HCT116 (cell line): ENCODE data around the gene ARHGAP29. TPM values are rescaled to one million over a fixed set of nuclear protein-coding genes. Genes with fewer than 3 reads are reported as not detected.

Source experiments
- ATAC-seq: fragments of 200-7000 bp; cut with Tn5 transposase; 2 replicates; pipeline ENCODE4 v1.9.1; 2020; ENCODE audit warnings: mild to moderate bottlenecking, moderate library complexity
- BruUV-seq: library from RNA; stranded (reverse); fragments of 400-500 nt; replicated peaks from 2 replicates; lab custom pipeline; 2021; lab: Mats Ljungman, UMichigan
- CTCF ChIA-PET: fragments of 300-600 bp; sonication (Branson Sonifier 250); formaldehyde crosslinking; loops from one replicate; lab custom pipeline; 2021; ENCODE audit warnings: antibody characterized with exemption; lab: Charles Lee
- POLR2A ChIA-PET: fragments of 300-600, 350-600 bp; sonication (Branson Sonifier 250); formaldehyde crosslinking; loops from one replicate; lab custom pipeline; 2021; ENCODE audit warnings: antibody characterized with exemption; lab: Charles Lee
- RAD21 ChIA-PET, 2 experiments: fragments of 300-600 bp; sonication (Branson Sonifier 250); formaldehyde crosslinking; loops; one replicate each; lab custom pipeline; 2023; ENCODE audit warnings: low total read pairs in 2 of 2; ENCODE audit not compliant: uncharacterized antibody in 2 of 2, unreplicated experiment in 2 of 2, low non-redundant PET in 1 of 2; lab: Charles Lee
- DNase-seq: peaks from one replicate; pipeline ENCODE4 v3.0.0-alpha.2; 2010; ENCODE audit warnings: low read depth, low spot score
- H2AFZ ChIP-seq: fragments of 200-600 bp; shearing (Covaris generic), sonication (generic); 2 replicates; pipeline ENCODE4 v1.6.1; 2017; ENCODE audit warnings: low read depth, mixed run types, mixed read lengths, antibody characterized with exemption, low read length; ENCODE audit not compliant: poor library complexity, severe bottlenecking
- H3K27ac ChIP-seq: 2 replicates; pipeline ENCODE4 v1.5.1; 2012; ENCODE audit warnings: low read depth, low read length
- H3K27me3 ChIP-seq: fragments of 200-600 bp; sonication (generic); 2 replicates; pipeline ENCODE4 v1.6.1; 2016; ENCODE audit warnings: mixed run types, low read length, mixed read lengths; ENCODE audit not compliant: insufficient read depth
- H3K36me3 ChIP-seq, 2 experiments: fragments of 200-500 bp in 1 of 2; fragments of 200-600 bp in 1 of 2; sonication (Bioruptor generic) in 1 of 2; sonication (generic) in 1 of 2; 2 replicates each; pipeline versions ENCODE4 v1.5.1 to v1.6.1; 2014 to 2016; ENCODE audit warnings: low read length in 2 of 2, inconsistent platforms in 1 of 2, mixed read lengths in 1 of 2, mixed run types in 1 of 2; ENCODE audit not compliant: insufficient read depth in 2 of 2, control insufficient read depth in 1 of 2
- H3K4me1 ChIP-seq, 2 experiments: fragments of 200-600 bp in 1 of 2; sonication (generic) in 1 of 2; 2 replicates each; pipeline versions ENCODE4 v1.5.1 to v1.6.1; 2012 to 2017; ENCODE audit warnings: low read length in 2 of 2, inconsistent platforms in 1 of 2, mild to moderate bottlenecking in 1 of 2, mixed read lengths in 1 of 2, mixed run types in 1 of 2, moderate library complexity in 1 of 2; ENCODE audit not compliant: insufficient read depth in 2 of 2, control insufficient read depth in 1 of 2
- H3K4me2 ChIP-seq: fragments of 200-600 bp; sonication (generic); 2 replicates; pipeline ENCODE4 v1.6.1; 2017; ENCODE audit warnings: mixed run types, low read length, mixed read lengths
- H3K4me3 ChIP-seq, 2 experiments: fragments of 200-600 bp in 1 of 2; sonication (generic) in 1 of 2; replicated peaks in 1 of 2; 2 replicates each; pipeline ENCODE4 v1.5.1; 2011 to 2016; ENCODE audit warnings: low read length in 2 of 2, control low read depth in 1 of 2, low read depth in 1 of 2, mild to moderate bottlenecking in 1 of 2, mixed read lengths in 1 of 2, mixed run types in 1 of 2
- H3K79me2 ChIP-seq: fragments of 200-600 bp; sonication (generic); 2 replicates; pipeline ENCODE4 v1.6.1; 2017; ENCODE audit warnings: mild to moderate bottlenecking, mixed run types, low read length, moderate library complexity, mixed read lengths; ENCODE audit not compliant: insufficient read depth
- H3K9ac ChIP-seq: fragments of 200-600 bp; sonication (generic); 2 replicates; pipeline ENCODE4 v1.6.1; 2016; ENCODE audit warnings: low read length, mixed read lengths
- H3K9me2 ChIP-seq: fragments of 200-600 bp; sonication (generic), shearing (Covaris generic); 2 replicates; pipeline ENCODE4 v1.6.1; 2017; ENCODE audit warnings: mixed run types, mild to moderate bottlenecking, moderate library complexity; ENCODE audit not compliant: insufficient read depth
- H3K9me3 ChIP-seq, 2 experiments: fragments of 200-500 bp in 1 of 2; fragments of 200-600 bp in 1 of 2; sonication (Bioruptor generic) in 1 of 2; sonication (generic) in 1 of 2; 2 replicates each; pipeline ENCODE4 v1.6.1; 2014 to 2017; ENCODE audit warnings: low read length in 2 of 2, mixed read lengths in 2 of 2, inconsistent platforms in 1 of 2, low read depth in 1 of 2, mild to moderate bottlenecking in 1 of 2, mixed run types in 1 of 2, moderate library complexity in 1 of 2; ENCODE audit not compliant: control insufficient read depth in 1 of 2, insufficient read depth in 1 of 2
- H4K20me1 ChIP-seq: fragments of 200-600 bp; sonication (generic), shearing (Covaris generic); 2 replicates; pipeline ENCODE4 v1.6.1; 2017; ENCODE audit warnings: mixed run types, mild to moderate bottlenecking, moderate library complexity; ENCODE audit not compliant: insufficient read depth
- EZH2 ChIP-seq: fragments of 200-600 bp; sonication (generic); IDR thresholded peaks from 2 replicates; pipeline ENCODE4 v1.6.1; 2017; ENCODE audit warnings: antibody characterized with exemption, mixed run types
- EZH2phosphoT487 ChIP-seq: fragments of 200-600 bp; IDR thresholded peaks from 2 replicates; pipeline ENCODE4 v1.6.1; 2018; ENCODE audit warnings: antibody characterized with exemption, borderline replicate concordance
- FOSL1 ChIP-seq: IDR thresholded peaks from 2 replicates; pipeline ENCODE4 v1.6.1; 2012; ENCODE audit warnings: low read depth
- POLR2A ChIP-seq: IDR thresholded peaks from 2 replicates; pipeline ENCODE4 v1.7.0; 2011; ENCODE audit warnings: borderline replicate concordance; ENCODE audit not compliant: insufficient read depth, insufficient read length; ENCODE audit errors: extremely low read depth
- POLR2AphosphoS5 ChIP-seq: IDR thresholded peaks from 2 replicates; pipeline ENCODE4 v1.6.1; 2011; ENCODE audit warnings: mild to moderate bottlenecking, low read depth, low read length, moderate library complexity
- SRF ChIP-seq: IDR thresholded peaks from 2 replicates; pipeline ENCODE4 v1.6.1; 2012; ENCODE audit warnings: low read depth
- TCF7L2 ChIP-seq: IDR thresholded peaks from 2 replicates; pipeline ENCODE4 v1.7.0; 2011; ENCODE audit warnings: borderline replicate concordance, inconsistent platforms; ENCODE audit not compliant: insufficient read depth, insufficient read length; ENCODE audit errors: extremely low read depth
- YY1 ChIP-seq: IDR thresholded peaks from 2 replicates; pipeline ENCODE4 v1.6.1; 2011; ENCODE audit warnings: low read length, low read depth, moderate library complexity, mild to moderate bottlenecking; ENCODE audit not compliant: insufficient replicate concordance; ENCODE audit errors: extremely low read depth
- ZNF274 ChIP-seq: fragments of 200-500 bp; sonication (Bioruptor generic); IDR thresholded peaks from 2 replicates; pipeline ENCODE4 v1.6.1; 2014; ENCODE audit warnings: mild to moderate bottlenecking, low read depth, low read length, inconsistent platforms
- intact Hi-C: fragments of 100-400 bp; cut with micrococcal nuclease; formaldehyde crosslinking; loops from 2 replicates; pipeline ENCODE4 v1.10.0; 2022
- total RNA-seq: library from RNA; stranded (reverse); gene quantifications from one replicate; pipeline ENCODE4 v1.2.1, GENCODE V29; 2021; ENCODE audit not compliant: unreplicated experiment
- TF ChIP-seq, protein P1 (sequence below): IDR thresholded peaks from 2 replicates; pipeline ENCODE4 v1.6.1; 2012
- TF ChIP-seq, protein P2 (sequence below): IDR thresholded peaks from 2 replicates; pipeline ENCODE4 v1.6.1; 2012
- TF ChIP-seq, protein P3 (sequence below), 3 experiments: fragments of 200-600 bp in 1 of 3; sonication (generic) in 1 of 3; IDR thresholded peaks in 2 of 3; conservative IDR thresholded peaks in 1 of 3; 2 replicates each; pipeline ENCODE4 v1.5.1; 2012 to 2017; ENCODE audit warnings: low read depth in 2 of 3, low read length in 2 of 3, antibody characterized with exemption in 1 of 3, borderline replicate concordance in 1 of 3, control low read depth in 1 of 3, mild to moderate bottlenecking in 1 of 3, mixed read lengths in 1 of 3, mixed run types in 1 of 3, moderate library complexity in 1 of 3; ENCODE audit not compliant: insufficient read depth in 1 of 3

ARHGAP29 gene
- total RNA-seq, 1 experiment from 2014 or later = 128 TPM

DNA sequence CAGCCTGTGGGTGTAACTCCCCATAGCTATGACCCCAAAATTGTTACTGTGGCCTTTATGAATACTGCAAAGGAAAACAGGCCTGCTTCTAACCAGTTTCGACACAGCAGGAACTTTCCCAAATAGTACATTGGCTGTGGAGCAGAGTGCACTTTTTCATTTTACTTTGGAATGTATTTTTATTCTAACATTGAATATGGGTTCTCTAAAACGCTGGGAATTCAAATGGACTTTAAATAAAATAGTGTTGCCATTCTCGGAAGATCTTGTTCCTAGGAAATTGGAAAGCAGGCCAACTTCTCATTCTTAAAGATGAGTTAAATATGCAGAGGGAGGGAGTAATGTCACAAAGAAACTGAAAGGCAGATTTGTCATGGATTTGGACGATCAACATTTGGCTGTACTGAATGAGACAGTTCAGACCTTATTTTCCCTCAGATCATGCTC, 39.6 kb upstream of the ARHGAP29 start:
- H3K27ac ChIP-seq = no peak overlapping the region
- no peaks in the 10 kb centered on the region for H3K9me3 ChIP-seq
- no peak for ATAC-seq
- BruUV-seq = no TSS peak
- H3K9me2 ChIP-seq = no peaks in the 10 kb centered on the region
- ChIA-PET POLR2A (no interaction called here), CTCF (interaction anchor here (0.9 to 1.1 kb wide), 2 partner anchors 49 to 213 kb away, joined by 3 read pairs; no protein-coding TSS in a partner anchor)
- H3K36me3 ChIP-seq = no peaks in the 10 kb centered on the region
- intact Hi-C loops = no loop called here
- no peak overlapping the region for H3K4me3 ChIP-seq
- peaks cover 24 to 61% of the 10 kb centered on the region in 2 experiments for H3K4me1 ChIP-seq
- no peaks in the 10 kb centered on the region for H4K20me1 ChIP-seq
- H2AFZ ChIP-seq = no peak overlapping the region
- H3K9ac ChIP-seq = no peak overlapping the region
- TF ChIP-seq SRF (no peak), EZH2 (no peak), ZNF274 (no peak), YY1 (no peak), POLR2AphosphoS5 (no peak), TCF7L2 (no peak), POLR2A (no peak), FOSL1 (no peak), EZH2phosphoT487 (no peak)
- TF ChIP-seq, protein P1, sequence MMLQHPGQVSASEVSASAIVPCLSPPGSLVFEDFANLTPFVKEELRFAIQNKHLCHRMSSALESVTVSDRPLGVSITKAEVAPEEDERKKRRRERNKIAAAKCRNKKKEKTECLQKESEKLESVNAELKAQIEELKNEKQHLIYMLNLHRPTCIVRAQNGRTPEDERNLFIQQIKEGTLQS = no peak
- TF ChIP-seq, all 23 proteins: peak for 0
- DNase-seq = no peak
- RAD21 ChIA-PET = interaction anchor here in 1 of 2 experiments (0.7 kb wide), 1 partner anchor 41 kb away, joined by 3 read pairs; no protein-coding TSS in a partner anchor
- Histone ChIP-seq H3K27me3 (no peaks in the 10 kb centered on the region), H3K79me2 (no peaks in the 10 kb centered on the region), H3K4me2 (no peak overlapping the region)

DNA sequence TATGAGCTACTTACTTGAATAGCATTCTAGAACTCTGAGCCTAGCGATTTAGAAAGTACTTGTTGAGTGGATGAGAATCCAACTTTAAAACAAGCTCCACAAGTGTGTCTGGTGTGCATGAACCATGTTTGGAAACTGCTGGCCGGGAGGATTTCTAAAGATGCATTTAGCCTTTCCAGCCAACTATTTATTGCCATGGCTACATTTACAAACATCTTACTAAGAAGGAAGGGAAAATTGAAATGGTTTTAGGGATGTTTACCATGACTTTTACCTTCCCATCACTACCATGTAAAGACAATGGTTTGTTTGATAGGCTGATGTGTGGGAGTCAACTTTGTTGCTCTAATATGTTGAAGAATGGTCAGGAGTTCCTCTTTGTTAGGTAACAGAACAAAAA, 37.7 kb upstream of the ARHGAP29 start:
- Histone ChIP-seq H3K9me3 (no peaks in the 10 kb centered on the region), H3K27me3 (no peaks in the 10 kb centered on the region), H4K20me1 (no peaks in the 10 kb centered on the region), H3K4me3 (no peak overlapping the region), H2AFZ (no peak overlapping the region), H3K4me1 (peaks cover 17 to 61% of the 10 kb centered on the region in 2 experiments), H3K9ac (no peak overlapping the region), H3K79me2 (no peaks in the 10 kb centered on the region), H3K27ac (no peak overlapping the region), H3K36me3 (no peaks in the 10 kb centered on the region), H3K4me2 (no peak overlapping the region), H3K9me2 (no peaks in the 10 kb centered on the region)
- ChIA-PET CTCF (no interaction called here), RAD21 (no interaction called here), POLR2A (interaction anchor here (1.1 to 1.3 kb wide), 2 partner anchors 10 to 22 kb away, joined by 3 to 5 read pairs; no protein-coding TSS in a partner anchor)
- ATAC-seq (no peak), DNase-seq (no peak)
- intact Hi-C loops = no loop called here
- TF ChIP-seq, protein P2, sequence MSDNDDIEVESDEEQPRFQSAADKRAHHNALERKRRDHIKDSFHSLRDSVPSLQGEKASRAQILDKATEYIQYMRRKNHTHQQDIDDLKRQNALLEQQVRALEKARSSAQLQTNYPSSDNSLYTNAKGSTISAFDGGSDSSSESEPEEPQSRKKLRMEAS = no peak
- TF ChIP-seq, protein P3, sequence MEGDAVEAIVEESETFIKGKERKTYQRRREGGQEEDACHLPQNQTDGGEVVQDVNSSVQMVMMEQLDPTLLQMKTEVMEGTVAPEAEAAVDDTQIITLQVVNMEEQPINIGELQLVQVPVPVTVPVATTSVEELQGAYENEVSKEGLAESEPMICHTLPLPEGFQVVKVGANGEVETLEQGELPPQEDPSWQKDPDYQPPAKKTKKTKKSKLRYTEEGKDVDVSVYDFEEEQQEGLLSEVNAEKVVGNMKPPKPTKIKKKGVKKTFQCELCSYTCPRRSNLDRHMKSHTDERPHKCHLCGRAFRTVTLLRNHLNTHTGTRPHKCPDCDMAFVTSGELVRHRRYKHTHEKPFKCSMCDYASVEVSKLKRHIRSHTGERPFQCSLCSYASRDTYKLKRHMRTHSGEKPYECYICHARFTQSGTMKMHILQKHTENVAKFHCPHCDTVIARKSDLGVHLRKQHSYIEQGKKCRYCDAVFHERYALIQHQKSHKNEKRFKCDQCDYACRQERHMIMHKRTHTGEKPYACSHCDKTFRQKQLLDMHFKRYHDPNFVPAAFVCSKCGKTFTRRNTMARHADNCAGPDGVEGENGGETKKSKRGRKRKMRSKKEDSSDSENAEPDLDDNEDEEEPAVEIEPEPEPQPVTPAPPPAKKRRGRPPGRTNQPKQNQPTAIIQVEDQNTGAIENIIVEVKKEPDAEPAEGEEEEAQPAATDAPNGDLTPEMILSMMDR (IDR thresholded peaks at IDR 0.05 in 2 of 3, conservative IDR thresholded peaks at IDR 0.05 in 1 of 3; ENCODE audit: borderline replicate concordance in 1 of 3, insufficient read depth in 1 of 3, low read depth in 2 of 3, low read length in 2 of 3) = no peak
- no TSS peak for BruUV-seq
